ENCODE results near the gene CHST9. TPM values are rescaled to one million over a fixed set of nuclear protein-coding genes. Genes with fewer than 3 reads are reported as not detected.

CHST9 gene
- total RNA-seq, 4 donors from 2014 or later, result 0.21 to 0.98 (median 0.26) TPM

DNA sequence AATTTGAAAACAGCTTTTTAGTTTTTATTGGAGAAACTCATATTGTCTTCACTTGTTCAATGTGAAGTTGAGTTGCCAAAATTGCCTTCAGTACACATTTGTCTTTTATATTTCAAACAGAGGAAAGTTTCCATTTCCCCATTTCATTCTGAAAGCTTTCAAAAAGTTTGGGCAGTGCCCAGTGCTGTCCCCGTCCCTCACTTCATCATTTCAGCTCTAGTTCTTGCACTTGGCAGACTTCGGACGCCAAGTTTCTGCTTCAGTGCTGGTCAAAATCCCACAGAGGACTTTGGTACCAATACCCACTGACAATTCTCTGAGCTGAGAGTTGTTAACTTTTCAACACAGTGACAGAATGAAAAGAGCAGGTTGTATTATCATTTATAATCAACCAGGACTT lies 276.2 kb downstream of the CHST9 start:
- no peak for TF ChIP-seq POLR2A (IDR thresholded peaks at IDR 0.05)
- TF ChIP-seq, protein P1, sequence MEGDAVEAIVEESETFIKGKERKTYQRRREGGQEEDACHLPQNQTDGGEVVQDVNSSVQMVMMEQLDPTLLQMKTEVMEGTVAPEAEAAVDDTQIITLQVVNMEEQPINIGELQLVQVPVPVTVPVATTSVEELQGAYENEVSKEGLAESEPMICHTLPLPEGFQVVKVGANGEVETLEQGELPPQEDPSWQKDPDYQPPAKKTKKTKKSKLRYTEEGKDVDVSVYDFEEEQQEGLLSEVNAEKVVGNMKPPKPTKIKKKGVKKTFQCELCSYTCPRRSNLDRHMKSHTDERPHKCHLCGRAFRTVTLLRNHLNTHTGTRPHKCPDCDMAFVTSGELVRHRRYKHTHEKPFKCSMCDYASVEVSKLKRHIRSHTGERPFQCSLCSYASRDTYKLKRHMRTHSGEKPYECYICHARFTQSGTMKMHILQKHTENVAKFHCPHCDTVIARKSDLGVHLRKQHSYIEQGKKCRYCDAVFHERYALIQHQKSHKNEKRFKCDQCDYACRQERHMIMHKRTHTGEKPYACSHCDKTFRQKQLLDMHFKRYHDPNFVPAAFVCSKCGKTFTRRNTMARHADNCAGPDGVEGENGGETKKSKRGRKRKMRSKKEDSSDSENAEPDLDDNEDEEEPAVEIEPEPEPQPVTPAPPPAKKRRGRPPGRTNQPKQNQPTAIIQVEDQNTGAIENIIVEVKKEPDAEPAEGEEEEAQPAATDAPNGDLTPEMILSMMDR (IDR thresholded peaks at IDR 0.05), result no peak
- TF ChIP-seq EP300 (IDR thresholded peaks at IDR 0.05), result no peak
- H3K4me1 ChIP-seq, result no peaks in the 10 kb centered on the region
- no peaks in the 10 kb centered on the region for H3K9me3 ChIP-seq
- no peak overlapping the region for H3K27ac ChIP-seq
- no peak overlapping the region for H3K4me3 ChIP-seq
- no peak for DNase-seq (ENCODE audit: low spot score in 2 of 2)
- no peaks in the 10 kb centered on the region for H3K27me3 ChIP-seq
- H3K36me3 ChIP-seq, result no peaks in the 10 kb centered on the region
- WGBS, 2 donors, result 62 to 76% methylated on average over 3 of the region's 3 CpGs

DNA sequence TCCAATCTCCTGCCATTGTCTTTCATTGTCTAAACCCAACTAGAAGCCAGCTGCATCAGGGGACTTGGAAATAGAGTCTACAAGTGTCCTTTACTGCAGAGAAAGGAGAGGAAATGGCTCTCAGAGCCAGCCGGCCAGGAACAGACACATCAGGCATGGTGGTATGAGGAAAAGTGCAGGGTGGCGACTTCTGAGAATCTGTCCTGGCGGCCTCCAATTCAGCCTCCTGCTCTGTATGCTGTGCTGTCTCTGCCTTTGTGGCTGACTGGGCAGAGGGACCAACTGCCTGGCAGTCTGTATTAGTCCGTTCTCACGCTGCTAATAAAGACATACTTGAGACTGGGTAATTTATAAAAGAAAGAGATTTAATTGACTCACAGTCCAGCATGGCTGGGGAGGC lies 282.8 kb downstream of the CHST9 start:
- H3K9me3 ChIP-seq, result no peaks in the 10 kb centered on the region
- no peaks in the 10 kb centered on the region for H3K27me3 ChIP-seq
- no peak overlapping the region for H3K27ac ChIP-seq
- no peak overlapping the region for H3K4me3 ChIP-seq
- no peaks in the 10 kb centered on the region for H3K4me1 ChIP-seq
- 83 to 90% methylated on average over 5 of the region's 5 CpGs for WGBS, 2 donors
- TF ChIP-seq EP300 (IDR thresholded peaks at IDR 0.05) (no peak), POLR2A (IDR thresholded peaks at IDR 0.05) (no peak)
- TF ChIP-seq, protein P1 (IDR thresholded peaks at IDR 0.05), result no peak
- H3K36me3 ChIP-seq, result no peaks in the 10 kb centered on the region
- DNase-seq (ENCODE audit: low spot score in 2 of 2), result no peak

DNA sequence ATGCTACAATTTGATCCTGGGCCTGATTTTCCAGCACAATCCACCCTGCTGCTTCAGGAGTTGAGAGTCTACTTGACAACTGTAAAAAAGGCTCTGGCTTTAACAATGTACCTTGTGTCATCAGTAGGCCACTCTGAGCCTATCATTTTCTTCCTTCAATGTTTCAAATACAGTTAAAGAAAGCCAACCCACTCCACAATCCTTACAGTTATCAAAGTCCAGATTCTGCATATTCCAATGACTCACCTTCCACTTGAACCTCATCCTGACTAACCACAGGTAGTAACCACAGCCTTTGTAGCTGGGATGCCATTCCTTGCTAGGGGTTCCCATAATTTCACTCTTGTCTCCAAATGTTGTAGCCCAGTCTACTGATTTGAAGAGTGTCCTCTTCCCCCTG lies 284.1 kb downstream of the CHST9 start:
- H3K9me3 ChIP-seq, result no peaks in the 10 kb centered on the region
- DNase-seq (ENCODE audit: low spot score in 2 of 2), result no peak

DNA sequence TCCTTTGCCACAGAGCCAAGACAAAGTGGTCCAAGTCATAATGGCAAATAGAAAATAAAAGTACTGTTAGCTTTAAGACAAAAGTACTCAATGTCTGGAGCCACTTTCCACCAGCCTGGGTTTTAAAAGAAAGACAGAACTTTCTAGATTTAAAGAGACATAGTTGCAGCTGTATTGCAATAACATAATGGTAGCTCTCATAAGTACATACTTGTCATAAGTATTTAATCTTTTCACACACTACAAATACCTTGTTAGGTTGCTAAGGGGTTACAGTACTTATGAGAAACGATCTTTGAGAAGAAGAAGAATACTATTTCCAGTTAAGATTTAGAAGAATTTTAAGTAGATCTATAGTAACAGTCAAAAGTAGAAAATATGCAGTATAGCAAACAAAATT lies 290.7 kb downstream of the CHST9 start:
- H3K36me3 ChIP-seq, result no peaks in the 10 kb centered on the region
- H3K27me3 ChIP-seq, result no peaks in the 10 kb centered on the region
- H3K4me3 ChIP-seq, result no peak overlapping the region
- DNase-seq (ENCODE audit: low spot score in 2 of 2), result no peak
- WGBS, 2 donors, result 26 to 31% methylated on average over 1 of the region's 1 CpG
- TF ChIP-seq, protein P1 (IDR thresholded peaks at IDR 0.05), result no peak
- no peak for TF ChIP-seq POLR2A (IDR thresholded peaks at IDR 0.05)
- no peak for TF ChIP-seq EP300 (IDR thresholded peaks at IDR 0.05)
- H3K9me3 ChIP-seq, result no peaks in the 10 kb centered on the region
- no peaks in the 10 kb centered on the region for H3K4me1 ChIP-seq
- no peak overlapping the region for H3K27ac ChIP-seq

More for the DNA sequence above, 284.1 kb downstream of the CHST9 start:
- Histone ChIP-seq H3K27ac (no peak overlapping the region), H3K4me3 (no peak overlapping the region), H3K27me3 (no peaks in the 10 kb centered on the region), H3K4me1 (no peaks in the 10 kb centered on the region), H3K36me3 (no peaks in the 10 kb centered on the region)
- TF ChIP-seq, protein P1 (IDR thresholded peaks at IDR 0.05), result no peak
- TF ChIP-seq POLR2A (IDR thresholded peaks at IDR 0.05) (no peak), EP300 (IDR thresholded peaks at IDR 0.05) (no peak)

DNA sequence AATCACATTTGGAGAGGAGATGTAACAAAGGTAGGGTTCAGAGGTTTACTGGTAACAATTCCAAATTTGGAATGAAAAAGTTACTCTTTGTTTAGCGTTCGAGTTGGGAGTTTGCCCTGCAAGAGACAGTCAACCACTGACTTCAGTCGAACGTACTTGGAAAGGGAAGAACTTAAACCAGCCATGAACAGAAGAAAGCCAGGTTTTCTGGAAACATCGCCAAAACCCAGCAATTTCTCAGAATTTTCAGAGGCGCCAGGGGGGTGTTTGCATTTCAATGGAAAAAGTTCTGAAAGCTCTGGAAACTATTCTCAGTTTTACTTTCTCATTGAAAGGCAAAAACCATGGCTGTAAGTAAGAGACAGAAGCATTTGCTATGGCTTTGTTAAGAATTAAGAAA lies 291.1 kb downstream of the CHST9 start:
- H3K27me3 ChIP-seq, result no peaks in the 10 kb centered on the region
- TF ChIP-seq, protein P1 (IDR thresholded peaks at IDR 0.05), result no peak
- TF ChIP-seq EP300 (IDR thresholded peaks at IDR 0.05) (no peak), POLR2A (IDR thresholded peaks at IDR 0.05) (no peak)
- no peaks in the 10 kb centered on the region for H3K36me3 ChIP-seq
- H3K9me3 ChIP-seq, result no peaks in the 10 kb centered on the region
- no peak overlapping the region for H3K4me3 ChIP-seq
- WGBS, 2 donors, result 34 to 44% methylated on average over 6 of the region's 6 CpGs
- no peak for DNase-seq (ENCODE audit: low spot score in 2 of 2)
- no peaks in the 10 kb centered on the region for H3K4me1 ChIP-seq
- no peak overlapping the region for H3K27ac ChIP-seq
